H1 (cell line): Measurements from ENCODE around the gene OR14I1.

Experiments
- POLR2A ChIP-seq, 2 experiments: IDR thresholded peaks; 1 replicate in 1 of 2; 2 replicates in 1 of 2; pipeline ENCODE4 v1.6.1; 2011; ENCODE audit warnings: low read depth in 2 of 2, low read length in 2 of 2, mild to moderate bottlenecking in 2 of 2; ENCODE audit errors: control extremely low read depth in 1 of 2
- TF ChIP-seq, protein P1 (sequence below), 3 experiments: IDR thresholded peaks; 1 replicate in 2 of 3; 2 replicates in 1 of 3; pipeline versions ENCODE4 v1.5.1 to v1.6.1; 2011; ENCODE audit warnings: low read length in 3 of 3, mild to moderate bottlenecking in 3 of 3, inconsistent platforms in 2 of 3, low read depth in 1 of 3, moderate library complexity in 1 of 3; ENCODE audit not compliant: insufficient read depth in 1 of 3; ENCODE audit errors: control extremely low read depth in 1 of 3

DNA sequence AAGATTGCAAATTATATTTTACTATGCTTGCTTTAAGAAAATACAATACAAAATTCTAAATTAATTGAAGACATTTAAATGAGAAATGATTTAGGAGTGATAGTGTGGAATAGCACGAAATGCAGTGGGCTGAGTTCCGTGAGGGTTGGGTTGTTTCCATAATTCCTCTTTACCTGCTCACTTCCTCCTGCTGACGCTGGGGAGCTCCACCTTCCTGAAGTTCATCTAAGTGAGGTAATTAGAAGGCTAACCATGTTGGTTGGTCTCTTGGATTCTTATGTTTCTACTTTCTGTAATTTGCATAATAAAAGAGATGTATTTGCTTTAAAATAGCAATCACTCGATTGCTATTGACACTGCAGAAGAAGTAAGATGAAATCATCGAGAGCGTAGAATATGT lies 4.7 kb downstream of the OR14I1 start:
- TF ChIP-seq, protein P1, sequence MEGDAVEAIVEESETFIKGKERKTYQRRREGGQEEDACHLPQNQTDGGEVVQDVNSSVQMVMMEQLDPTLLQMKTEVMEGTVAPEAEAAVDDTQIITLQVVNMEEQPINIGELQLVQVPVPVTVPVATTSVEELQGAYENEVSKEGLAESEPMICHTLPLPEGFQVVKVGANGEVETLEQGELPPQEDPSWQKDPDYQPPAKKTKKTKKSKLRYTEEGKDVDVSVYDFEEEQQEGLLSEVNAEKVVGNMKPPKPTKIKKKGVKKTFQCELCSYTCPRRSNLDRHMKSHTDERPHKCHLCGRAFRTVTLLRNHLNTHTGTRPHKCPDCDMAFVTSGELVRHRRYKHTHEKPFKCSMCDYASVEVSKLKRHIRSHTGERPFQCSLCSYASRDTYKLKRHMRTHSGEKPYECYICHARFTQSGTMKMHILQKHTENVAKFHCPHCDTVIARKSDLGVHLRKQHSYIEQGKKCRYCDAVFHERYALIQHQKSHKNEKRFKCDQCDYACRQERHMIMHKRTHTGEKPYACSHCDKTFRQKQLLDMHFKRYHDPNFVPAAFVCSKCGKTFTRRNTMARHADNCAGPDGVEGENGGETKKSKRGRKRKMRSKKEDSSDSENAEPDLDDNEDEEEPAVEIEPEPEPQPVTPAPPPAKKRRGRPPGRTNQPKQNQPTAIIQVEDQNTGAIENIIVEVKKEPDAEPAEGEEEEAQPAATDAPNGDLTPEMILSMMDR (IDR thresholded peaks at IDR 0.05; ENCODE audit: control extremely low read depth in 1 of 3, insufficient read depth in 1 of 3, low read depth in 1 of 3, low read length in 3 of 3) = no peak
- TF ChIP-seq POLR2A (IDR thresholded peaks at IDR 0.05; ENCODE audit: control extremely low read depth in 1 of 2, low read depth in 2 of 2, low read length in 2 of 2) = no peak
